Gastrocnemius medialis (tissue), 4 donors: ENCODE results near the gene TTC12. TPM values are rescaled to one million over a fixed set of nuclear protein-coding genes. Genes with fewer than 3 reads are reported as not detected.
"Not testable (repeated sequence)": the region's sequence is repeated elsewhere in the genome, so short reads cannot be mapped to it uniquely, and the experiment has no call there.

Source experiments
- ATAC-seq, 2 donors: fragments of 150-250 bp; one replicate each; pipeline ENCODE4 v1.9.1; 2016
- DNase-seq, 2 donors: peaks; one replicate each; pipeline ENCODE4 v3.0.0-alpha.2; 2019
- H3K27ac ChIP-seq, 4 donors: fragments of 200-600 bp; sonication (generic); 1 replicate in 1 of 4; 2 replicates in 3 of 4; pipeline ENCODE4 v1.5.1; 2016 to 2018; ENCODE audit warnings: mild to moderate bottlenecking in 2 of 4, moderate library complexity in 1 of 4
- H3K27me3 ChIP-seq, 3 donors: fragments of 200-600 bp; sonication (generic) in 2 of 3; 1 replicate in 1 of 3; 2 replicates in 2 of 3; pipeline versions ENCODE4 v1.5.1 to v1.6.0; 2016 to 2019; ENCODE audit warnings: mild to moderate bottlenecking in 1 of 3, moderate library complexity in 1 of 3
- H3K36me3 ChIP-seq, 2 donors: fragments of 200-600 bp; sonication (generic) in 1 of 2; one replicate each; pipeline ENCODE4 v1.5.1; 2017 to 2018
- H3K4me1 ChIP-seq, 2 donors: fragments of 200-600 bp; sonication (generic) in 1 of 2; one replicate each; pipeline ENCODE4 v1.5.1; 2016 to 2017; ENCODE audit warnings: mild to moderate bottlenecking in 2 of 2
- H3K4me3 ChIP-seq, 4 donors: fragments of 200-600 bp; sonication (generic) in 3 of 4; 1 replicate in 1 of 4; 2 replicates in 3 of 4; pipeline ENCODE4 v1.5.1; 2016 to 2019; ENCODE audit warnings: mild to moderate bottlenecking in 2 of 4
- H3K9me3 ChIP-seq, 3 donors: fragments of 200-600 bp; sonication (generic) in 2 of 3; 1 replicate in 1 of 3; 2 replicates in 2 of 3; pipeline ENCODE4 v1.5.1; 2016 to 2019
- CTCF ChIP-seq, 5 experiments: fragments of 450-650 bp in 3 of 5; fragments of 200-600 bp in 2 of 5; sonication (generic) in 2 of 5; IDR thresholded peaks in 4 of 5; conservative IDR thresholded peaks in 1 of 5; 1 replicate in 4 of 5; 2 replicates in 1 of 5; pipeline ENCODE4 v1.5.1; 2016 to 2019; ENCODE audit warnings: antibody characterized with exemption in 5 of 5, mild to moderate bottlenecking in 3 of 5, moderate library complexity in 3 of 5
- POLR2A ChIP-seq, 2 donors: fragments of 450-650 bp; IDR thresholded peaks; one replicate each; pipeline ENCODE4 v1.6.1; 2017; ENCODE audit warnings: antibody characterized with exemption in 2 of 2, mild to moderate bottlenecking in 2 of 2, moderate library complexity in 2 of 2
- in situ Hi-C, 4 donors: fragments of 200-750 bp; cut with MboI; loops; one replicate each; pipeline versions ENCODE4 v1.15.0 to v1.8.0; 2017; ENCODE audit warnings: low sequenced_read_pairs in 4 of 4
- intact Hi-C: fragments of 100-400 bp; cut with DNase I; formaldehyde crosslinking; loops from one replicate; pipeline ENCODE4 v1.15.1; 2023; ENCODE audit warnings: low total_unique reads
- total RNA-seq, 4 donors: library from RNA; depleted of rRNA; stranded (reverse); fragments of >200 nt; gene quantifications; one replicate each; pipeline versions ENCODE4 v1.1.0 to v1.2.3, GENCODE V29; 2016

TTC12 gene
- total RNA-seq, 4 donors from 2014 or later, result 3.5 to 22.5 (median 5.2) TPM

GRCh38 chr11:113293936-113294335 is 20.4 kb upstream of the TTC12 start:
- DNase-seq (no peak), ATAC-seq (no peak)
- H3K36me3 ChIP-seq, result no peaks in the 10 kb centered on the region
- intact Hi-C loops, result no loop called here
- H3K4me1 ChIP-seq, result no peaks in the 10 kb centered on the region
- H3K4me3 ChIP-seq, result no peak overlapping the region
- in situ Hi-C loops, result loop anchor here (5.0 to 25.0 kb wide), 6 partner anchors 107 to 1082 kb away; no protein-coding TSS in a partner anchor
- peaks cover 0 to 8% (median 0%) of the 10 kb centered on the region in 3 donors for H3K27me3 ChIP-seq
- no peak overlapping the region for H3K27ac ChIP-seq
- no peak for TF ChIP-seq POLR2A (IDR thresholded peaks at IDR 0.05)
- TF ChIP-seq CTCF (IDR thresholded peaks at IDR 0.05 in 4 of 5, conservative IDR thresholded peaks at IDR 0.05 in 1 of 5), result no peak
- H3K9me3 ChIP-seq, result no peaks in the 10 kb centered on the region

- ATAC-seq (no peak), DNase-seq (no peak)
- intact Hi-C loops (no loop called here), in situ Hi-C loops (loop anchor here (10.0 to 25.0 kb wide), 5 partner anchors 109 to 1084 kb away; no protein-coding TSS in a partner anchor)
- Histone ChIP-seq H3K9me3 (no peaks in the 10 kb centered on the region), H3K27ac (no peak overlapping the region), H3K36me3 (no peaks in the 10 kb centered on the region), H3K4me1 (no peaks in the 10 kb centered on the region), H3K27me3 (peaks cover 0 to 8% (median 0%) of the 10 kb centered on the region in 3 donors), H3K4me3 (no peak overlapping the region)
- TF ChIP-seq CTCF (IDR thresholded peaks at IDR 0.05 in 4 of 5, conservative IDR thresholded peaks at IDR 0.05 in 1 of 5) (no peak), POLR2A (IDR thresholded peaks at IDR 0.05) (no peak)
Observed at GRCh38 chr11:113295993-113296392, 18.4 kb upstream of the TTC12 start.

- no peaks in the 10 kb centered on the region for H3K36me3 ChIP-seq
- in situ Hi-C loops (loop anchor here (10.0 to 25.0 kb wide), 5 partner anchors 109 to 1084 kb away; no protein-coding TSS in a partner anchor), intact Hi-C loops (no loop called here)
- no peaks in the 10 kb centered on the region for H3K9me3 ChIP-seq
- peaks cover 0 to 8% (median 0%) of the 10 kb centered on the region in 3 donors for H3K27me3 ChIP-seq
- ATAC-seq (no peak), DNase-seq (no peak)
- no peak overlapping the region for H3K4me3 ChIP-seq
- H3K27ac ChIP-seq, result no peak overlapping the region
- no peaks in the 10 kb centered on the region for H3K4me1 ChIP-seq
- no peak for TF ChIP-seq CTCF (IDR thresholded peaks at IDR 0.05 in 4 of 5, conservative IDR thresholded peaks at IDR 0.05 in 1 of 5)
- TF ChIP-seq POLR2A (IDR thresholded peaks at IDR 0.05), result no peak
Observed at GRCh38 chr11:113296447-113297205, 17.8 kb upstream of the TTC12 start.

GRCh38 chr11:113298496-113298895 is 15.9 kb upstream of the TTC12 start:
- H3K4me3 ChIP-seq, H3K36me3 ChIP-seq, intact Hi-C loops, H3K4me1 ChIP-seq, ATAC-seq, H3K27me3 ChIP-seq, H3K27ac ChIP-seq, H3K9me3 ChIP-seq, DNase-seq: not testable (repeated sequence)
- in situ Hi-C loops, result loop anchor here (10.0 to 25.0 kb wide), 5 partner anchors 111 to 1086 kb away; no protein-coding TSS in a partner anchor

GRCh38 chr11:113304916-113305315 is 9.5 kb upstream of the TTC12 start:
- H3K27me3 ChIP-seq, result no peaks in the 10 kb centered on the region
- H3K4me3 ChIP-seq, result no peak overlapping the region
- no peaks in the 10 kb centered on the region for H3K9me3 ChIP-seq
- intact Hi-C loops (loop anchor here (1.0 to 2.0 kb wide), 3 partner anchors 227 to 491 kb away; no protein-coding TSS in a partner anchor), in situ Hi-C loops (loop anchor here (5.0 to 10.0 kb wide), 6 partner anchors 60 to 480 kb away; no protein-coding TSS in a partner anchor)
- no peak overlapping the region for H3K27ac ChIP-seq
- H3K4me1 ChIP-seq, result no peaks in the 10 kb centered on the region
- no peaks in the 10 kb centered on the region for H3K36me3 ChIP-seq
- TF ChIP-seq POLR2A (IDR thresholded peaks at IDR 0.05), result no peak
- TF ChIP-seq CTCF (IDR thresholded peaks at IDR 0.05 in 4 of 5, conservative IDR thresholded peaks at IDR 0.05 in 1 of 5), result no peak
- ATAC-seq (no peak), DNase-seq (no peak)
